GM18499 (cell line): ENCODE measurements around the gene OR4C46.
"Not testable (repeated sequence)": the region's sequence is repeated elsewhere in the genome, so short reads cannot be mapped to it uniquely, and the experiment has no call there.

ENCODE experiments used
- ATAC-seq: cut with Tn5 transposase; IDR thresholded peaks from one replicate; pipeline ENCODE4 v1.9.1; 2021; ENCODE audit warnings: moderate number of reproducible peaks; ENCODE audit not compliant: insufficient read depth, unreplicated experiment

OR4C46 gene

DNA sequence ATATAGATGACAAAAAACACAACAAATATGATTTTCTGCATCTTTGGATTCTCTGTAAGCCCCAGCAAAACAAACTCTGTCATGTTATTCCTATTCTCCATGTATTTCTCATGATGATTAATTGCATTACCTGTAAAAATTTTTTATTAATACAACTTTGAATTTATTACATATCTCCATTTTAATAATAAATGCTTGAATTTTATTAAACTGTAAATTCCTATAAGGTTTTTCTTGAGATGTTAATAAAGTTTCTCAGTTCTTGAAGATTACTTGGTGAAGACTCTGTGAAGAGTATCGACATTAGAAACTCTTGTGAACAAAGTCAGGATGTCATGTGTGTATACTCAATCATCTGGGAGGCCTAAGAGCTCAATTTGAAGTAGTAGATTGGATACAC is at the start of gene OR4C46:
OR4C46 (minus strand) TSS at position 101 of the 400 bp plus-strand sequence; CDS start at position 101, 0 bp downstream.
- ATAC-seq = no peak

DNA sequence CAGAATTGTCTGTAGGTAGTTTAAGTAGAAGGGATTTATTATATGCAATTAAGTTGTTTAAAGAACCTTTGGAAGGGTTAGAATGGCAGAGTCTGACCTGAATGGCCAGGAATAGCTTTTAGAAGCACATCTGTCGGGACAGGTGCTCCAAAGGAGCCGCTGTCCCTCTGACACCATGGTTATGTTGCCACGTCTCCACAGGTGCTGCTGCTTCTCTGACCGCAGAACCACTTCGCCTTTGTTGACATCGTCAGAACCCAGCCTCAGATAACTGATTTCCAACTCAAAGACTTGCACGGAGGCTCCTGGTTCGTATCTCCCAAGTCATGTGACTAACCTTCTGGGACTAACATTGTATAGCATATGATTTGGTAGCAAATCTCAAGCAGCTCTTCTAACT is 41.8 kb upstream of the OR4C46 start:
- ATAC-seq = not testable (repeated sequence)

DNA sequence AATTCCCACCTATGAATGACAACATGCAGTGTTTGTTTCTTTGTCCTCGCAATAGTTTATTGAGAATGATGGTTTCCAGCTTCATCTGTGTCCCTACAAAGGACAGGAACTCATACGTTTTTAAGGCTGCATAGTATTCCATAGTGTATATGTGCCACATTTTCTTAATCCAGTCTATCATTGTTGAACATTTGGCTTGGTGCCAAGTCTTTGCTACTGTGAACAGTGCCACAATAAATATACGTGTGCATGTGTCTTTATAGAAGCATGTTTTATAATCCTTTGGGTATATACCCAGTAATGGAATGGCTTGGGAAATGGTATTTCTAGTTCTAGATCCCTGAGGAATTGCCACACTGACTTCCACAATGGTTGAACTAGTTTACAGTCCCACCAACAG is 42.4 kb downstream of the OR4C46 start:
- not testable (repeated sequence) for ATAC-seq

DNA sequence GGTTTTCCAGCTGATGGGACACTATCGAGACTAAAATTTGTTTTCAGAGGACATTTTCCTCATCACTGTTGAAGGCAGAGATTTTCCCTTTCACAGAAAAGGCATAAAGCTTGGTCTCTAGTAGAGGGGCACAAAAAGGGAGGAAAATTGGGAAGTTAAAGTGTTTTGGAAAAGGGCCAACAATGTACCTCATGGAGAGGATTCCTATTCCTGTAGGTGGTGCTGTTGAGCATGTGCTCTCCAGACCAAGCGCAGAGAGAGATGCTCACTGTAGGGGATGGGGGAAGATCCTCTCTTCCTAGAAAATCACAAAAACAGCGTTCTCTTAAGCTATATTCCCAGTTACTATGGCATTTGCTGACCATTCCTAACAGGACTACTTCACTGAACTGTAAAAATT is 44.9 kb downstream of the OR4C46 start:
- no peak for ATAC-seq

DNA sequence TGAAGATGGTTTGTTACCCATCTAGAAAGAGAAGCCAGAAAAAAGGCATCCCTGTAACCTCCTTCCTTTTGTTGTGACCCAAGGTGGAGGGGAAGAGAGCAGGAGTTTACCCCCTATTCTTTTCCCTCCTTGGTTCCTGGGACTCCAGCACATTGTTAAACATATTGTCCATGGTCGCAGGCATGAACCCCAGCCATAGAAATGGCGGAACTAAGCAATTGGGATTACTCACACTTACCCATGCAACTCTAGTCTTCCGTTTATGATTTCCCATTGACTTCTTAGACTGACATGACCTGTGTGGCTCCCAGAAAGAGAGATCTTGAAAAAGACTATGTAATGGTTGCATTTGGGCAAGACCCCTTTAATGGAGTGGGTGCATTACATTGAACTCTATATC is 45.4 kb downstream of the OR4C46 start:
- ATAC-seq = no peak
